ENCODE results near the gene ZNF148. TPM values are rescaled to one million over a fixed set of nuclear protein-coding genes. Genes with fewer than 3 reads are reported as not detected.

Gene ZNF148, protein sequence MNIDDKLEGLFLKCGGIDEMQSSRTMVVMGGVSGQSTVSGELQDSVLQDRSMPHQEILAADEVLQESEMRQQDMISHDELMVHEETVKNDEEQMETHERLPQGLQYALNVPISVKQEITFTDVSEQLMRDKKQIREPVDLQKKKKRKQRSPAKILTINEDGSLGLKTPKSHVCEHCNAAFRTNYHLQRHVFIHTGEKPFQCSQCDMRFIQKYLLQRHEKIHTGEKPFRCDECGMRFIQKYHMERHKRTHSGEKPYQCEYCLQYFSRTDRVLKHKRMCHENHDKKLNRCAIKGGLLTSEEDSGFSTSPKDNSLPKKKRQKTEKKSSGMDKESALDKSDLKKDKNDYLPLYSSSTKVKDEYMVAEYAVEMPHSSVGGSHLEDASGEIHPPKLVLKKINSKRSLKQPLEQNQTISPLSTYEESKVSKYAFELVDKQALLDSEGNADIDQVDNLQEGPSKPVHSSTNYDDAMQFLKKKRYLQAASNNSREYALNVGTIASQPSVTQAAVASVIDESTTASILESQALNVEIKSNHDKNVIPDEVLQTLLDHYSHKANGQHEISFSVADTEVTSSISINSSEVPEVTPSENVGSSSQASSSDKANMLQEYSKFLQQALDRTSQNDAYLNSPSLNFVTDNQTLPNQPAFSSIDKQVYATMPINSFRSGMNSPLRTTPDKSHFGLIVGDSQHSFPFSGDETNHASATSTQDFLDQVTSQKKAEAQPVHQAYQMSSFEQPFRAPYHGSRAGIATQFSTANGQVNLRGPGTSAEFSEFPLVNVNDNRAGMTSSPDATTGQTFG
- 10 to 100 TPM; 30.3 to 39.0 (median 33.0) TPM for total RNA-seq

DNA sequence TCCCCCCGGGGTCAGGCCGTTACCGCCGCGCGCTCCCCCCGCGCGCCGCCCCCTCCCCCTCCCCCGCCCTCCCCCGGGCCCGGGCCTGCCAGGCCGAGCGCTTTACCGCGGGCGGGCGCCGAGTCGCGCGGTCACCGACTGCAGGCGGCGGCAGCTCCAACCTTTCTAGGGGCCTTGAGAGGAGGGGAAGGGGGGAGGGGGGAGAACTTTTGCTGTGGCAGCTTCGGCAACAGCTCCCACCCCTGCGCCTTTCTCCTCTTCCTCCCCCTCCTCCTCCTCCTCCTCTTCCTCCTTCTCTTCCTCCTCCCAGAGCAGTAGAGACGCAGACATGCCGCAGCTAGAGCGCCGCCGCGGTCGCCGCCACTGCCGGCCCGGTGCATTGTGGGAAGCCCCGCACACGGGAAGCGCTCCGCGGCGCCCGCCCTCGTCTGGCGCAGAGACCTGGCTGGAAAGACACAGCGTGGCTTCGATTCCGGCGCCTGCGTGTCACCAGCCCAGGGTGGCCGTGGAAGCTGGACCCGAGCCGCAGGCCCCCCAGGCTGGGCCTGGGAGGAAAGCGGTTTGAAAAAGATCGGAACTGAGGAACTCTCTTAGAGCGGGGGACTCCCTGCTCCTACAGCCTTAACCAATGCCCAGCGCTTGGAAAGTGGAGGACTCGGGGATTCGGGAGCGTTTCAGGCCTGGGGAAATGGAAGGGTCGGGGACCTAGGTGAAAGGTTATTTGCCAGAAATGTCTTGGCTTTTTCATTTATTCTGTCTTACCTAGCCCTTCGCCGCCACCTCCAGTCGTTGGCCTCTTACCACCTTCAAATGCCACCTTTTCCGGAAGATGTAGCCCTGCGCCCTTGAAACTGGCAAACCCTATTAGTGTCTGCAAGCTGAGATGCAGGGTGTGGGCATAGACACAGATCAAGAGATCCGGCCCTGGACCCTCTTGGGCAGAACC, at the start of gene ZNF148:
TSS of gene ZNF148 (minus strand) at position 330 of the 946 bp plus-strand sequence. CDS start 61,685 bp downstream, outside the sequence.
- DNase-seq (ENCODE audit: extremely low spot score) = peak; percentile 97
- H3K4me1 ChIP-seq = peaks cover 19 to 51% (median 36%) of the 10 kb centered on the region in 4 donors
- peak within 1 kb of the TSS; percentile 72 to 97 (median 92) for H3K4me3 ChIP-seq
- under 1% methylated on average over 27 of the region's 69 CpGs for WGBS
- H3K9me3 ChIP-seq = no peaks in the 10 kb centered on the region
- intact Hi-C loops (cut with DNase I) = loop anchor here (10.0 kb wide), 1 partner anchor 320 kb away; the partner anchor contains the start of gene HEG1
- no peaks in the 10 kb centered on the region for H3K27me3 ChIP-seq
- H3K36me3 ChIP-seq = no peaks in the 10 kb centered on the region
- TF ChIP-seq, protein P1, sequence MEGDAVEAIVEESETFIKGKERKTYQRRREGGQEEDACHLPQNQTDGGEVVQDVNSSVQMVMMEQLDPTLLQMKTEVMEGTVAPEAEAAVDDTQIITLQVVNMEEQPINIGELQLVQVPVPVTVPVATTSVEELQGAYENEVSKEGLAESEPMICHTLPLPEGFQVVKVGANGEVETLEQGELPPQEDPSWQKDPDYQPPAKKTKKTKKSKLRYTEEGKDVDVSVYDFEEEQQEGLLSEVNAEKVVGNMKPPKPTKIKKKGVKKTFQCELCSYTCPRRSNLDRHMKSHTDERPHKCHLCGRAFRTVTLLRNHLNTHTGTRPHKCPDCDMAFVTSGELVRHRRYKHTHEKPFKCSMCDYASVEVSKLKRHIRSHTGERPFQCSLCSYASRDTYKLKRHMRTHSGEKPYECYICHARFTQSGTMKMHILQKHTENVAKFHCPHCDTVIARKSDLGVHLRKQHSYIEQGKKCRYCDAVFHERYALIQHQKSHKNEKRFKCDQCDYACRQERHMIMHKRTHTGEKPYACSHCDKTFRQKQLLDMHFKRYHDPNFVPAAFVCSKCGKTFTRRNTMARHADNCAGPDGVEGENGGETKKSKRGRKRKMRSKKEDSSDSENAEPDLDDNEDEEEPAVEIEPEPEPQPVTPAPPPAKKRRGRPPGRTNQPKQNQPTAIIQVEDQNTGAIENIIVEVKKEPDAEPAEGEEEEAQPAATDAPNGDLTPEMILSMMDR (IDR thresholded peaks at IDR 0.05) = peak in 2 of 3 experiments; percentile 3 to 17
- TF ChIP-seq POLR2A (IDR thresholded peaks at IDR 0.05; ENCODE audit: low read depth) = peak; percentile 61
- TF ChIP-seq POLR2AphosphoS5 (IDR thresholded peaks at IDR 0.05) = peak; percentile 93 to 96
- TF ChIP-seq EP300 (IDR thresholded peaks at IDR 0.05) = no peak
- H3K27ac ChIP-seq (replicated peaks in 1 of 4) = peak within 1 kb of the TSS; percentile 89 to 96 (median 93)

DNA sequence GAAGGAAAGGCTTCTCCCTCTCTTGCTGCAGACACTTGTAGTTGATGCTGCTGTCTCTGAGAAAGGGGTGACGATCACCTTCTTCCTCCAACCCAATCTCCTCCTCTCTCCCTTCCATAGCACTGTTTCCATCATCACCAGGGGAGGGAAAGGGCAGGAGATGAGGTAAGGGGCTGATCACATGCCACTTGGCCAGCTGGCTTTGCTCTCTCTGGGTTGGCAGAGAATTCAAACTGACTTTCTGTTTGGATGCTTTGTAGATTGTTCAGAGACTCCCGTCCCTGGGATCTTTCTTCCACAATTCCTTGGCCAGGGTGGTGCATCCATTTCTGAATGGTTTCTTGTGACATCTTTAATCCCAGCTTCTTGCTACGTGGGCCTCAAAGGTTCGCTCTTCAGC, 43.2 kb upstream of the ZNF148 start:
- H3K27ac ChIP-seq (replicated peaks in 1 of 4) = no peak overlapping the region
- no peaks in the 10 kb centered on the region for H3K27me3 ChIP-seq
- 86% methylated on average over 4 of the region's 4 CpGs for WGBS
- H3K4me1 ChIP-seq = no peaks in the 10 kb centered on the region
- intact Hi-C loops (cut with DNase I) = no loop called here
- no peak overlapping the region for H3K4me3 ChIP-seq
- TF ChIP-seq, protein P1 (IDR thresholded peaks at IDR 0.05) = no peak
- no peak for TF ChIP-seq POLR2A (IDR thresholded peaks at IDR 0.05; ENCODE audit: low read depth)
- no peak for TF ChIP-seq POLR2AphosphoS5 (IDR thresholded peaks at IDR 0.05)
- no peak for TF ChIP-seq EP300 (IDR thresholded peaks at IDR 0.05)
- no peaks in the 10 kb centered on the region for H3K36me3 ChIP-seq
- H3K9me3 ChIP-seq = no peaks in the 10 kb centered on the region
- no peak for DNase-seq (ENCODE audit: extremely low spot score)

DNA sequence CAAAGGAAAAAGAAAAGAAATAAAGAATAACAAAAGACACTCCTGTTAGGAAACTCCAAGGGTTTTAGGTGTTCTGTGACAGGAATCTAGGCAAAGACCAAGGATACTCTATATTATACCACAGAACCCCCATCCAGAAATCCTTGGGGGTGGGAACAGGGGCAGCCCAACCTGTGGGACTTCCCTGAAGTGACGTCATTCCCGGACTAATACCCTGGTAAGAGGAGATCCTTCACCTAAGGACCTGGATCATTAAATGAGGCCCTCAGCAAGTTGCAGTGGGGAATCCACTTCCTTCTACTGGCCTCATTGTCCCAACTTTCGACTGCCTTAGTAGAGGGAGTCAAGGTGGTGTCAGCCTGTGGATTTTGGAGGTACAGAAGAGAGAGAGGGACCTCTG, 41.1 kb upstream of the ZNF148 start:
- Histone ChIP-seq H3K27me3 (no peaks in the 10 kb centered on the region), H3K36me3 (no peaks in the 10 kb centered on the region), H3K9me3 (no peaks in the 10 kb centered on the region), H3K4me3 (no peak overlapping the region), H3K4me1 (no peaks in the 10 kb centered on the region), H3K27ac (replicated peaks in 1 of 4) (no peak overlapping the region)
- intact Hi-C loops (cut with DNase I) = no loop called here
- no peak for DNase-seq (ENCODE audit: extremely low spot score)
- WGBS = 68% methylated on average over 3 of the region's 3 CpGs
- TF ChIP-seq POLR2AphosphoS5 (IDR thresholded peaks at IDR 0.05) (no peak), POLR2A (IDR thresholded peaks at IDR 0.05; ENCODE audit: low read depth) (no peak), EP300 (IDR thresholded peaks at IDR 0.05) (no peak)
- TF ChIP-seq, protein P1 (IDR thresholded peaks at IDR 0.05) = no peak

DNA sequence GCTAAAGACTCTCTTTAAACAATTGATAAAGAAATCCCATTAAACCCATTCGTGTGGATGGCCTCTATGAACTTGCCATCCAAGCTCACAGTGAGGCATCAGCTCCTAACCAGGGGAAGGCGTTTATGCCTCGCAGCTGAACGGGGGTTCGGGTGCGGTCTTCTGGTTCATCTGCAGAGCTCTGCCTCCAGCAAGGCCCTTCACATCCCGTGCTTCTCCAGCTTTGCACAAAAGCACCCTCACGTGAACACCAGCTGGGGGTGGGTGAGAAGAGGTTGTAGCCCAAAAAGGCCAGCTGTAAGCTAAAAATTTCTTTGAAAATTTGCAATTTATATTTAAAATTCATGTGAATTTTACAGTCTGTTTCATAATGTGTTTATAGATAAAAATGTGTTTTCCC, 39.5 kb upstream of the ZNF148 start:
- Histone ChIP-seq H3K9me3 (no peaks in the 10 kb centered on the region), H3K36me3 (no peaks in the 10 kb centered on the region), H3K27me3 (no peaks in the 10 kb centered on the region), H3K4me3 (no peak overlapping the region), H3K27ac (replicated peaks in 1 of 4) (no peak overlapping the region), H3K4me1 (no peaks in the 10 kb centered on the region)
- TF ChIP-seq POLR2AphosphoS5 (IDR thresholded peaks at IDR 0.05) = no peak
- TF ChIP-seq, protein P1 (IDR thresholded peaks at IDR 0.05) = no peak
- no peak for TF ChIP-seq EP300 (IDR thresholded peaks at IDR 0.05)
- TF ChIP-seq POLR2A (IDR thresholded peaks at IDR 0.05; ENCODE audit: low read depth) = no peak
- WGBS = 87% methylated on average over 8 of the region's 8 CpGs
- DNase-seq (ENCODE audit: extremely low spot score) = no peak
- intact Hi-C loops (cut with DNase I) = no loop called here

All from esophagus muscularis mucosa (tissue), 4 donors.